GM12878 (cell line): ENCODE measurements around the gene ARID3A.

Experiments
- ATF7 ChIP-seq: fragments of 450-650 bp; IDR thresholded peaks from 2 replicates; pipeline ENCODE4 v1.6.1; 2016; ENCODE audit warnings: low read depth, mild to moderate bottlenecking
- BACH1 ChIP-seq: fragments of 450-650 bp; IDR thresholded peaks from 2 replicates; pipeline ENCODE4 v1.6.1; 2017; ENCODE audit warnings: mild to moderate bottlenecking, borderline replicate concordance
- BHLHE40 ChIP-seq, 2 experiments: fragments of 450-650 bp in 1 of 2; IDR thresholded peaks; 2 replicates each; pipeline ENCODE4 v1.6.1; 2011 to 2017; ENCODE audit warnings: low read depth in 2 of 2, borderline replicate concordance in 1 of 2, improper control_type of control experiment in 1 of 2, low read length in 1 of 2, mild to moderate bottlenecking in 1 of 2
- FOXK2 ChIP-seq: fragments of 450-650 bp; IDR thresholded peaks from 2 replicates; pipeline ENCODE4 v1.6.1; 2017; ENCODE audit warnings: mild to moderate bottlenecking, moderate library complexity
- FOXM1 ChIP-seq: IDR thresholded peaks from 2 replicates; pipeline ENCODE4 v1.6.1; 2012; ENCODE audit warnings: low read depth, mild to moderate bottlenecking, inconsistent platforms, low read length, moderate library complexity
- NFYB ChIP-seq: IDR thresholded peaks from 2 replicates; pipeline ENCODE4 v1.6.1; 2011; ENCODE audit warnings: low read depth, mild to moderate bottlenecking, low read length, improper control_type of control experiment, moderate library complexity; ENCODE audit not compliant: insufficient read depth
- POLR2A ChIP-seq: IDR thresholded peaks from 2 replicates; pipeline ENCODE4 v1.6.1; 2011; ENCODE audit warnings: low read depth, mild to moderate bottlenecking, low read length
- POLR2AphosphoS2 ChIP-seq: IDR thresholded peaks from 2 replicates; pipeline ENCODE4 v1.6.1; 2011; ENCODE audit warnings: low read depth, mild to moderate bottlenecking, low read length, improper control_type of control experiment, moderate library complexity
- RAD51 ChIP-seq: fragments of 450-650 bp; IDR thresholded peaks from 2 replicates; pipeline ENCODE4 v1.6.1; 2016; ENCODE audit warnings: moderate library complexity, mild to moderate bottlenecking, inconsistent platforms
- RCOR1 ChIP-seq: conservative IDR thresholded peaks from 2 replicates; pipeline ENCODE4 v1.6.1; 2012; ENCODE audit warnings: low read depth, low read length, improper control_type of control experiment
- SIN3A ChIP-seq: IDR thresholded peaks from 2 replicates; pipeline ENCODE4 v1.6.1; 2012; ENCODE audit warnings: low read depth, low read length, improper control_type of control experiment
- SP1 ChIP-seq: IDR thresholded peaks from one replicate; pipeline ENCODE4 v1.6.1; 2011; ENCODE audit warnings: low read depth, low read length
- ZNF622 ChIP-seq: fragments of 450-650 bp; IDR thresholded peaks from 2 replicates; pipeline ENCODE4 v1.6.1; 2017; ENCODE audit warnings: mild to moderate bottlenecking, inconsistent platforms
- TF ChIP-seq, protein P1 (sequence below), 3 experiments: IDR thresholded peaks in 2 of 3; conservative IDR thresholded peaks in 1 of 3; 2 replicates each; pipeline ENCODE4 v1.5.1; 2011; ENCODE audit warnings: low read depth in 3 of 3, low read length in 3 of 3, mild to moderate bottlenecking in 3 of 3, control low read depth in 2 of 3, moderate library complexity in 2 of 3, inconsistent platforms in 1 of 3, mixed read lengths in 1 of 3; ENCODE audit not compliant: control insufficient read depth in 2 of 3, insufficient read depth in 1 of 3; ENCODE audit errors: extremely low read depth in 1 of 3

DNA sequence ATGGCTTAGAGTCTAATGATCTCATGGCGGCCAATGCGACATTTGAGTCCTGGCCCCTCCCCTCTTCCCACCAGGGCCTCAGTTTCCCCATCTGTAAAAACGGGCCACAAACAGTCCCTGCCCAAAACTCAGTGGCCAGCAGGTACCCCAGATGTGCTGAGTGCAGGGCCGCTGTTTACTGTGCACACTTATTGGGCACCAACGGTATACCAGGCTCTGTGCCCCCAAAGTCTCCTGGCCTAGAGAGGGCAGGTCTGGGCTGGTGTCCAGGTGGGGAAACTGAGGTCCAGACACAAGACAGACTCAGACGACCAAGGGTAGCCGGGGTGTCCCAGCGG, 34.7 kb downstream of the ARID3A start:
- TF ChIP-seq FOXM1 = no peak
- TF ChIP-seq, protein P1, sequence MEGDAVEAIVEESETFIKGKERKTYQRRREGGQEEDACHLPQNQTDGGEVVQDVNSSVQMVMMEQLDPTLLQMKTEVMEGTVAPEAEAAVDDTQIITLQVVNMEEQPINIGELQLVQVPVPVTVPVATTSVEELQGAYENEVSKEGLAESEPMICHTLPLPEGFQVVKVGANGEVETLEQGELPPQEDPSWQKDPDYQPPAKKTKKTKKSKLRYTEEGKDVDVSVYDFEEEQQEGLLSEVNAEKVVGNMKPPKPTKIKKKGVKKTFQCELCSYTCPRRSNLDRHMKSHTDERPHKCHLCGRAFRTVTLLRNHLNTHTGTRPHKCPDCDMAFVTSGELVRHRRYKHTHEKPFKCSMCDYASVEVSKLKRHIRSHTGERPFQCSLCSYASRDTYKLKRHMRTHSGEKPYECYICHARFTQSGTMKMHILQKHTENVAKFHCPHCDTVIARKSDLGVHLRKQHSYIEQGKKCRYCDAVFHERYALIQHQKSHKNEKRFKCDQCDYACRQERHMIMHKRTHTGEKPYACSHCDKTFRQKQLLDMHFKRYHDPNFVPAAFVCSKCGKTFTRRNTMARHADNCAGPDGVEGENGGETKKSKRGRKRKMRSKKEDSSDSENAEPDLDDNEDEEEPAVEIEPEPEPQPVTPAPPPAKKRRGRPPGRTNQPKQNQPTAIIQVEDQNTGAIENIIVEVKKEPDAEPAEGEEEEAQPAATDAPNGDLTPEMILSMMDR (IDR thresholded peaks at IDR 0.05 in 2 of 3, conservative IDR thresholded peaks at IDR 0.05 in 1 of 3; ENCODE audit: control insufficient read depth in 2 of 3, extremely low read depth in 1 of 3, insufficient read depth in 1 of 3, low read depth in 3 of 3, low read length in 3 of 3) = no peak
- TF ChIP-seq NFYB = no peak
- TF ChIP-seq SP1 = no peak
- no peak for TF ChIP-seq POLR2AphosphoS2
- TF ChIP-seq RAD51 = no peak
- peak; percentile 42 for TF ChIP-seq POLR2A
- TF ChIP-seq RCOR1 = no peak
- TF ChIP-seq FOXK2 = no peak
- no peak for TF ChIP-seq ATF7
- TF ChIP-seq BACH1 = no peak
- no peak for TF ChIP-seq ZNF622
- TF ChIP-seq BHLHE40 (IDR thresholded peaks at IDR 0.05; ENCODE audit: borderline replicate concordance in 1 of 2, low read depth in 2 of 2, low read length in 1 of 2) = no peak
- no peak for TF ChIP-seq SIN3A
